HEK293 (cell line): ENCODE measurements around the gene CACNB4.

Experiments used
- CTCF ChIA-PET: fragments of 350-600 bp; formaldehyde crosslinking; extraction: SDS; loops from one replicate; lab custom pipeline; 2021; ENCODE audit warnings: antibody characterized with exemption; lab: Yijun Ruan, JAX
- POLR2A ChIA-PET: fragments of 300-600 bp; formaldehyde crosslinking; extraction: SDS; loops from one replicate; lab custom pipeline; 2020; ENCODE audit warnings: antibody characterized with exemption, inconsistent platforms; lab: Yijun Ruan, JAX
- H3K27ac ChIP-seq: fragments of 200-500 bp; sonication (Bioruptor generic); 2 replicates; pipeline ENCODE4 v1.5.1; 2014; ENCODE audit warnings: low read depth, low read length, control low read depth, inconsistent platforms; ENCODE audit errors: extremely low read depth
- H3K36me3 ChIP-seq, 2 experiments: fragments of 200-500 bp in 1 of 2; sonication (Bioruptor generic) in 1 of 2; 1 replicate in 1 of 2; 2 replicates in 1 of 2; pipeline ENCODE4 v1.5.1; 2014 to 2017; ENCODE audit warnings: inconsistent platforms in 2 of 2, low read length in 2 of 2; ENCODE audit not compliant: control insufficient read depth in 2 of 2, insufficient read depth in 1 of 2
- H3K4me1 ChIP-seq: fragments of 200-500 bp; sonication (Bioruptor generic); 2 replicates; pipeline ENCODE4 v1.5.1; 2014; ENCODE audit warnings: mild to moderate bottlenecking, low read length, inconsistent platforms; ENCODE audit not compliant: control insufficient read depth, insufficient read depth
- H3K4me3 ChIP-seq: 2 replicates; pipeline ENCODE4 v1.5.1; 2011; ENCODE audit warnings: low read depth, mild to moderate bottlenecking, control low read depth, low read length, moderate library complexity
- H3K9me3 ChIP-seq: fragments of 200-500 bp; sonication (Bioruptor generic); 2 replicates; pipeline ENCODE4 v1.5.1; 2014; ENCODE audit warnings: low read depth, low read length, inconsistent platforms; ENCODE audit not compliant: control insufficient read depth, insufficient read depth
- HOXC10 ChIP-seq: sonication (generic); formaldehyde crosslinking; IDR thresholded peaks from 2 replicates; pipeline ENCODE4 v1.8.1; 2023; ENCODE audit warnings: mild to moderate bottlenecking, missing genetic modification reagents
- INSM2 ChIP-seq: fragments of 450-650 bp; formaldehyde crosslinking; IDR thresholded peaks from 2 replicates; pipeline ENCODE4 v1.5.1; 2016; ENCODE audit warnings: missing biosample characterization, missing genetic modification characterization
- KLF7 ChIP-seq: fragments of 450-650 bp; formaldehyde crosslinking; IDR thresholded peaks from 2 replicates; pipeline ENCODE4 v1.5.1; 2016; ENCODE audit warnings: missing biosample characterization, missing genetic modification characterization, borderline replicate concordance
- PRDM4 ChIP-seq: fragments of 450-650 bp; formaldehyde crosslinking; IDR thresholded peaks from 2 replicates; pipeline ENCODE4 v1.5.1; 2017; ENCODE audit warnings: missing biosample characterization, missing genetic modification characterization
- RBAK ChIP-seq: fragments of 450-650 bp; formaldehyde crosslinking; IDR thresholded peaks from 2 replicates; pipeline ENCODE4 v1.5.1; 2016; ENCODE audit warnings: missing biosample characterization, missing genetic modification characterization
- ZBTB17 ChIP-seq: fragments of 450-650 bp; formaldehyde crosslinking; IDR thresholded peaks from 2 replicates; pipeline ENCODE4 v1.5.1; 2016; ENCODE audit warnings: missing biosample characterization, missing genetic modification characterization
- ZBTB26 ChIP-seq: fragments of 450-650 bp; formaldehyde crosslinking; optimal IDR thresholded peaks from 2 replicates; pipeline ENCODE3; 2016; ENCODE audit warnings: missing biosample characterization, mild to moderate bottlenecking, missing genetic modification characterization
- ZBTB44 ChIP-seq: fragments of 450-650 bp; IDR thresholded peaks from 2 replicates; pipeline ENCODE4 v1.5.1; 2018; ENCODE audit warnings: missing biosample characterization, mild to moderate bottlenecking, missing genetic modification characterization
- ZNF132 ChIP-seq: fragments of 450-650 bp; formaldehyde crosslinking; IDR thresholded peaks from 2 replicates; pipeline ENCODE4 v1.5.1; 2017; ENCODE audit warnings: missing biosample characterization, missing genetic modification characterization, borderline replicate concordance
- ZNF157 ChIP-seq: fragments of 450-650 bp; formaldehyde crosslinking; IDR thresholded peaks from 2 replicates; pipeline ENCODE4 v1.5.1; 2016; ENCODE audit warnings: missing biosample characterization, missing genetic modification characterization
- ZNF16 ChIP-seq: fragments of 450-650 bp; formaldehyde crosslinking; IDR thresholded peaks from 2 replicates; pipeline ENCODE4 v1.5.1; 2016; ENCODE audit warnings: low read depth, missing biosample characterization, missing genetic modification characterization
- ZNF174 ChIP-seq: fragments of 450-650 bp; formaldehyde crosslinking; IDR thresholded peaks from 2 replicates; pipeline ENCODE4 v1.5.0; 2017; ENCODE audit warnings: missing biosample characterization, mild to moderate bottlenecking, missing genetic modification characterization
- ZNF311 ChIP-seq: fragments of 450-650 bp; formaldehyde crosslinking; IDR thresholded peaks from 2 replicates; pipeline ENCODE4 v1.5.1; 2017; ENCODE audit warnings: missing biosample characterization, missing genetic modification characterization, borderline replicate concordance
- ZNF324 ChIP-seq: fragments of 450-650 bp; formaldehyde crosslinking; IDR thresholded peaks from 2 replicates; pipeline ENCODE4 v1.5.1; 2016; ENCODE audit warnings: missing biosample characterization, missing genetic modification characterization
- ZNF404 ChIP-seq: fragments of 450-650 bp; formaldehyde crosslinking; IDR thresholded peaks from 2 replicates; pipeline ENCODE4 v1.5.1; 2017; ENCODE audit warnings: missing biosample characterization, missing genetic modification characterization
- ZNF433 ChIP-seq: fragments of 450-650 bp; formaldehyde crosslinking; IDR thresholded peaks from 2 replicates; pipeline ENCODE4 v1.5.1; 2016; ENCODE audit warnings: missing biosample characterization, missing genetic modification characterization, low read depth
- ZNF530 ChIP-seq: fragments of 450-650 bp; formaldehyde crosslinking; IDR thresholded peaks from 2 replicates; pipeline ENCODE4 v1.5.1; 2016; ENCODE audit warnings: low read depth, missing biosample characterization, missing genetic modification characterization
- ZNF571 ChIP-seq: fragments of 450-650 bp; formaldehyde crosslinking; IDR thresholded peaks from 2 replicates; pipeline ENCODE4 v1.5.0; 2017; ENCODE audit warnings: missing biosample characterization, missing genetic modification characterization
- ZNF596 ChIP-seq: fragments of 450-650 bp; IDR thresholded peaks from 2 replicates; pipeline ENCODE4 v1.5.0; 2018; ENCODE audit warnings: missing biosample characterization, mild to moderate bottlenecking, missing genetic modification characterization, moderate library complexity
- ZNF654 ChIP-seq: fragments of 450-650 bp; formaldehyde crosslinking; IDR thresholded peaks from 2 replicates; pipeline ENCODE4 v1.5.1; 2016; ENCODE audit warnings: low read depth, missing biosample characterization, missing genetic modification characterization
- ZNF664 ChIP-seq: fragments of 450-650 bp; formaldehyde crosslinking; IDR thresholded peaks from 2 replicates; pipeline ENCODE4 v1.5.1; 2016; ENCODE audit warnings: missing biosample characterization, missing genetic modification characterization
- ZNF677 ChIP-seq: fragments of 450-650 bp; IDR thresholded peaks from 2 replicates; pipeline ENCODE4 v1.5.0; 2018; ENCODE audit warnings: missing biosample characterization, mild to moderate bottlenecking, missing genetic modification characterization, moderate library complexity
- ZNF692 ChIP-seq: fragments of 450-650 bp; formaldehyde crosslinking; IDR thresholded peaks from 2 replicates; pipeline ENCODE4 v1.5.1; 2016; ENCODE audit warnings: missing biosample characterization, missing genetic modification characterization
- ZNF747 ChIP-seq: fragments of 450-650 bp; formaldehyde crosslinking; IDR thresholded peaks from 2 replicates; pipeline ENCODE4 v1.5.1; 2016; ENCODE audit warnings: missing biosample characterization, missing genetic modification characterization
- ZNF837 ChIP-seq: fragments of 450-650 bp; formaldehyde crosslinking; IDR thresholded peaks from 2 replicates; pipeline ENCODE4 v1.5.1; 2016; ENCODE audit warnings: missing biosample characterization, missing genetic modification characterization
- ZSCAN18 ChIP-seq: fragments of 450-650 bp; formaldehyde crosslinking; IDR thresholded peaks from 2 replicates; pipeline ENCODE4 v1.5.1; 2016; ENCODE audit warnings: missing biosample characterization, missing genetic modification characterization
- ZSCAN23 ChIP-seq: fragments of 450-650 bp; formaldehyde crosslinking; IDR thresholded peaks from 2 replicates; pipeline ENCODE4 v1.5.1; 2016; ENCODE audit warnings: missing biosample characterization, missing genetic modification characterization

The CACNB4 gene

GRCh38 chr2:152050915-152051314 lies 47.9 kb downstream of the CACNB4 start:
- Histone ChIP-seq H3K4me1 (no peaks in the 10 kb centered on the region), H3K36me3 (no peaks in the 10 kb centered on the region), H3K27ac (no peak overlapping the region), H3K9me3 (no peaks in the 10 kb centered on the region), H3K4me3 (no peak overlapping the region)
- ChIA-PET POLR2A (no interaction called here), CTCF (interaction anchor here (0.5 to 1.6 kb wide), 2 partner anchors 14 to 33 kb away, joined by 4 read pairs; no protein-coding TSS in a partner anchor)
- TF ChIP-seq ZNF157 (tag by site-specific recombination) (no peak), ZNF324 (tag by site-specific recombination) (no peak), ZSCAN23 (tag by site-specific recombination) (no peak), ZBTB26 (tag by site-specific recombination) (no peak), ZNF664 (tag by site-specific recombination) (no peak), ZBTB17 (tag by site-specific recombination) (no peak), ZNF596 (tag by site-specific recombination) (no peak), ZNF433 (tag by site-specific recombination) (no peak), ZNF747 (tag by site-specific recombination) (no peak), KLF7 (tag by site-specific recombination) (no peak), ZNF404 (tag by site-specific recombination) (no peak), RBAK (tag by site-specific recombination) (no peak), INSM2 (tag by site-specific recombination) (no peak), ZNF311 (tag by site-specific recombination) (no peak), ZNF16 (tag by site-specific recombination) (no peak)

GRCh38 chr2:152050341-152050740 lies 48.5 kb downstream of the CACNB4 start:
- ChIA-PET CTCF (interaction anchor here (1.6 kb wide), 1 partner anchor 14 kb away, joined by 4 read pairs; no protein-coding TSS in a partner anchor), POLR2A (no interaction called here)
- H3K27ac ChIP-seq = no peak overlapping the region
- H3K4me3 ChIP-seq = no peak overlapping the region
- H3K4me1 ChIP-seq = no peaks in the 10 kb centered on the region
- H3K9me3 ChIP-seq = no peaks in the 10 kb centered on the region
- H3K36me3 ChIP-seq = no peaks in the 10 kb centered on the region
- TF ChIP-seq ZNF692 (tag by site-specific recombination) (no peak), ZNF132 (tag by site-specific recombination) (no peak), PRDM4 (no peak), HOXC10 (CRISPR knock-in tag) (no peak), ZNF174 (tag by site-specific recombination) (no peak), ZNF837 (tag by site-specific recombination) (no peak), ZNF571 (tag by site-specific recombination) (no peak), ZNF530 (tag by site-specific recombination) (no peak), ZBTB44 (no peak), ZNF654 (tag by site-specific recombination) (no peak), ZSCAN18 (no peak), ZNF677 (tag by site-specific recombination) (no peak)
